GM18861 (cell line): Measurements from ENCODE around the gene GPLD1.
A peak's percentile ranks its signal among the peaks of the same experiment; 100 is the strongest.
"Not testable (repeated sequence)": the region's sequence is repeated elsewhere in the genome, so short reads cannot be mapped to it uniquely, and the experiment has no call there.

Experiments
- ATAC-seq: cut with Tn5 transposase; IDR thresholded peaks from one replicate; pipeline ENCODE4 v1.9.1; 2021; ENCODE audit not compliant: unreplicated experiment

Gene GPLD1

GRCh38 chr6:24384369-24385130, 104.8 kb downstream of the GPLD1 start:
- ATAC-seq, result not testable (repeated sequence)

GRCh38 chr6:24382891-24383494, 106.4 kb downstream of the GPLD1 start:
- not testable (repeated sequence) for ATAC-seq

GRCh38 chr6:24382220-24382540, 107.2 kb downstream of the GPLD1 start:
- ATAC-seq, result no peak

- no peak for ATAC-seq
These were observed 107.7 kb downstream of the GPLD1 start for GRCh38 chr6:24381476-24382219.

GRCh38 chr6:24378473-24379097, 110.8 kb downstream of the GPLD1 start:
- ATAC-seq, result peak; percentile 49
